Upper lobe of left lung (tissue), 4 donors: ENCODE measurements around the gene ZNF33A.
"Not testable (repeated sequence)": the region's sequence is repeated elsewhere in the genome, so short reads cannot be mapped to it uniquely, and the experiment has no call there.

Experiments
- EP300 ChIP-seq, 4 donors: sonication (generic); formaldehyde crosslinking; IDR thresholded peaks; one replicate each; pipeline ENCODE4 v1.5.1; 2017; ENCODE audit warnings: antibody characterized with exemption in 4 of 4, control low read depth in 2 of 4
- POLR2A ChIP-seq, 4 donors: fragments of 450-650 bp; IDR thresholded peaks; one replicate each; pipeline ENCODE4 v1.5.1; 2016 to 2017; ENCODE audit warnings: antibody characterized with exemption in 4 of 4, mild to moderate bottlenecking in 2 of 4
- POLR2AphosphoS5 ChIP-seq, 2 donors: sonication (generic); formaldehyde crosslinking; IDR thresholded peaks; one replicate each; pipeline ENCODE4 v1.5.1; 2017; ENCODE audit warnings: antibody characterized with exemption in 2 of 2
- TF ChIP-seq, protein P1 (sequence below), 6 experiments: fragments of 450-650 bp in 4 of 6; fragments of 200-600 bp in 2 of 6; sonication (generic) in 2 of 6; IDR thresholded peaks; one replicate each; pipeline ENCODE4 v1.5.1; 2016 to 2019; ENCODE audit warnings: antibody characterized with exemption in 6 of 6

DNA sequence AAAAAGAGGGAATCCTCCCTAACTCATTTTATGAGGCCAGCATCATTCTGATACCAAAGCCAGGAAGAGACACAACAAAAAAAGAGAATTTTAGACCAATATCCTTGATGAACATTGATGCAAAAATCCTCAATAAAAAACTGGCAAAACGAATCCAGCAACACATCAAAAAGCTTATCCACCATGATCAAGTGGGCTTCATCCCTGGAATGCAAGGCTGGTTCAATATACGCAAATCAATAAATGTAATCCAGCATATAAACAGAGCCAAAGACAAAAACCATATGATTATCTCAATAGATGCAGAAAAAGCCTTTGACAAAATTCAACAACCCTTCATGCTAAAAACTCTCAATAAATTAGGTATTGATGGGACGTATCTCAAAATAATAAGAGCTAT, 11.6 kb upstream of the ZNF33A start:
- not testable (repeated sequence) for TF ChIP-seq POLR2AphosphoS5, POLR2A, EP300 (IDR thresholded peaks at IDR 0.05)
- TF ChIP-seq, protein P1, sequence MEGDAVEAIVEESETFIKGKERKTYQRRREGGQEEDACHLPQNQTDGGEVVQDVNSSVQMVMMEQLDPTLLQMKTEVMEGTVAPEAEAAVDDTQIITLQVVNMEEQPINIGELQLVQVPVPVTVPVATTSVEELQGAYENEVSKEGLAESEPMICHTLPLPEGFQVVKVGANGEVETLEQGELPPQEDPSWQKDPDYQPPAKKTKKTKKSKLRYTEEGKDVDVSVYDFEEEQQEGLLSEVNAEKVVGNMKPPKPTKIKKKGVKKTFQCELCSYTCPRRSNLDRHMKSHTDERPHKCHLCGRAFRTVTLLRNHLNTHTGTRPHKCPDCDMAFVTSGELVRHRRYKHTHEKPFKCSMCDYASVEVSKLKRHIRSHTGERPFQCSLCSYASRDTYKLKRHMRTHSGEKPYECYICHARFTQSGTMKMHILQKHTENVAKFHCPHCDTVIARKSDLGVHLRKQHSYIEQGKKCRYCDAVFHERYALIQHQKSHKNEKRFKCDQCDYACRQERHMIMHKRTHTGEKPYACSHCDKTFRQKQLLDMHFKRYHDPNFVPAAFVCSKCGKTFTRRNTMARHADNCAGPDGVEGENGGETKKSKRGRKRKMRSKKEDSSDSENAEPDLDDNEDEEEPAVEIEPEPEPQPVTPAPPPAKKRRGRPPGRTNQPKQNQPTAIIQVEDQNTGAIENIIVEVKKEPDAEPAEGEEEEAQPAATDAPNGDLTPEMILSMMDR (IDR thresholded peaks at IDR 0.05), result not testable (repeated sequence)
